Ascending aorta (tissue), 2 donors: ENCODE results near the gene HDAC11. TPM values are rescaled to one million over a fixed set of nuclear protein-coding genes. Genes with fewer than 3 reads are reported as not detected.

Experiments
- DNase-seq, 2 donors: peaks; one replicate each; pipeline ENCODE4 v3.0.0-alpha.2; 2019; ENCODE audit warnings: low spot score in 2 of 2
- H3K27ac ChIP-seq, 2 donors: fragments of 200-600 bp; sonication (generic); one replicate each; pipeline ENCODE4 v1.5.1; 2016 to 2017; ENCODE audit warnings: mild to moderate bottlenecking in 1 of 2
- H3K27me3 ChIP-seq: fragments of 200-600 bp; sonication (generic); one replicate; pipeline ENCODE4 v1.5.1; 2017
- H3K36me3 ChIP-seq, 2 donors: fragments of 200-600 bp; sonication (generic); one replicate each; pipeline ENCODE4 v1.5.1; 2016
- H3K4me1 ChIP-seq, 2 donors: fragments of 200-600 bp; sonication (generic); one replicate each; pipeline ENCODE4 v1.5.1; 2016 to 2017; ENCODE audit warnings: mild to moderate bottlenecking in 1 of 2
- H3K4me3 ChIP-seq, 2 donors: fragments of 200-600 bp; sonication (generic); one replicate each; pipeline ENCODE4 v1.5.1; 2016 to 2017; ENCODE audit warnings: mild to moderate bottlenecking in 1 of 2
- H3K9me3 ChIP-seq, 2 donors: fragments of 200-600 bp; sonication (generic); one replicate each; pipeline ENCODE4 v1.5.1; 2016
- CTCF ChIP-seq, 3 experiments: fragments of 200-600 bp in 2 of 3; fragments of 450-650 bp in 1 of 3; sonication (generic) in 2 of 3; IDR thresholded peaks; one replicate each; pipeline ENCODE4 v1.5.1; 2016 to 2019; ENCODE audit warnings: antibody characterized with exemption in 3 of 3, mild to moderate bottlenecking in 1 of 3, moderate library complexity in 1 of 3
- intact Hi-C: fragments of 100-400 bp; cut with DNase I; formaldehyde crosslinking; loops from one replicate; pipeline ENCODE4 v1.15.1; 2023
- total RNA-seq: library from RNA; depleted of rRNA; stranded (reverse); fragments of >200 nt; gene quantifications from one replicate; pipeline ENCODE4 v1.1.0, GENCODE V29; 2016

The HDAC11 gene
- total RNA-seq, 1 donor from 2014 or later = 15.8 TPM

DNA sequence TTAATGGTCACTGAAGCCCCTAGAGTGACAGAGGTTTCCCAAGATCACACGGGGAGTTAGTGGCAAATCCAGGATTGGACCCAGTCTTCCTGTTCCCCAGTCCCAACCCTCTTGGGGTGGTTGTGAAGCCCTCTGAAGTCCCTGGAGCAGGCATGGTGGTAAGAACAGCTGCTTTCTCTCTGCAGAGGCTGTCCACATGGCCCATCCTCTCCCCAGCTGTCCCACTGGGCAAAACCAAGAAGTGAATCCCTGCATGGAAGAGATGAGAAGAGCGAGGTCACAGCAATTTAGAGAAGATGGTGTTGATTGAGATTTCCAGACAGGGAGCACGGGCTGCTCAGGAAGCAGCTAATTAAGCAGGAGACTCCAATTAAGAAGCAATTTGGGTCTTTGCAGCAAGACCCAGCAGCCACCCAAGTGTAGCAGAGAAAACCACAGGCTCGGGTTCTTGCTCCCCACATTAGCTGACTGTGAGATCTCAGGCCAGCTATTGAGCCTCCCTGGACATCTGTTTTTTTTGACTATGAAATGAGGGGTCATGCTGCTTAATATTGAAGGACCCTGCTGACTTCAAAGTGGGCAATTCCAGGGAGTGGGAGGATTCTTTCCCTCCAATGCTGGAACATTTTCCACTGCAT lies 14.8 kb upstream of the HDAC11 start:
- DNase-seq = no peak
- no peak overlapping the region for H3K27ac ChIP-seq
- H3K27me3 ChIP-seq = no peaks in the 10 kb centered on the region
- H3K4me1 ChIP-seq = no peaks in the 10 kb centered on the region
- no peak for TF ChIP-seq CTCF (IDR thresholded peaks at IDR 0.05)
- no peaks in the 10 kb centered on the region for H3K9me3 ChIP-seq
- H3K36me3 ChIP-seq = no peaks in the 10 kb centered on the region
- intact Hi-C loops = no loop called here
- no peak overlapping the region for H3K4me3 ChIP-seq

DNA sequence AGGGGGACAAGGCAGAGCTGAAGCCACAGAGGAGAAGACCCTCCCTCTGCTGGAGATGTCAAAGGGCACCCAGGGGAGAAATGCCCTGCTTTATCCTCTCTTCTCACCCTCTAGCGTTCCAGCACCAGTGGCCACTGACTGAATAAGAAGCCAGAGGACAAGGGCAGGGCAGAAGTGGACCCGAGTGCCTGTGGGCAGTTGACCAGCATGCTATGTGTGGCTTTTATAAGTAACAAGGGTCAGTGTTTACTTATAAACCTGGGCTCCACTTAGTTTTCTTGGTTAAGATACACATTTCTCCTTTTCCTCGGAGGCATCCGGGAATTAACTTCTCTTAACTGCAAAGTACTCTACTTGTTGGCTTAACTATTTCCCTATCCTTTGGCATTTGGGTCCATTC lies 13.3 kb upstream of the HDAC11 start:
- no peaks in the 10 kb centered on the region for H3K36me3 ChIP-seq
- no peaks in the 10 kb centered on the region for H3K27me3 ChIP-seq
- no peaks in the 10 kb centered on the region for H3K4me1 ChIP-seq
- no peaks in the 10 kb centered on the region for H3K9me3 ChIP-seq
- no peak for DNase-seq
- H3K27ac ChIP-seq = no peak overlapping the region
- intact Hi-C loops = no loop called here
- no peak for TF ChIP-seq CTCF (IDR thresholded peaks at IDR 0.05)
- H3K4me3 ChIP-seq = no peak overlapping the region

DNA sequence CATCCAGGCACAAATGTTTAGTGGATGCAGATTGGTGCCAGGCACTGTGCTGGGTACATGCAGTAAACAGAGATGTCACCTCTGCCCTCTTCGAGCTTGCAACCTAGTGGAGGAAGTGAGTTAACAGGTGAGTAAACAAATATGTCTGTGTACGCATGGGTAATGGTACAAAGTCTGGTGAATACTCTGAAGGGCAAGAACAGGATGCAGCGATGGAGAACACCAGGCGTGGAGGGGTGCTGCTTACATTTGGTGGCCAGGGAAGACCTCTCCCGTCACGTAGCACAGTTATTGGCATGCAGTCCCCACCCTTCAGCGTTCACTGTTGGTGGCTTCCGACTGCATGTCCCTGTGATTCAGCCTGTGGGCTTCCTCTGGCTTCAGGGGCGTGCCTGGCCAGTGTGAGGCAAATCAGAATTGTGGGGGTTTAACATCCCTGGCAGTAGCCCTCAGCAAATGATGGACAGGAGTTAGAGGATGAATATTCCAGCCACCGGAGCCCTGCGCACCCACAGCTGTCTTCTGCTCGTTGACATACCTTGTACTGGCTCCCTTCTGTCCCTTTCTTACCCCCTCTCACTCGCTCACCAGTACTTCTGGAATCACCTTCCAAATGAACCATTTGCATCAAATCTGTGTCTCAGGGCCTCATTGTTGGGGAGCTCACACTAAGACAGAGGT lies 9.1 kb upstream of the HDAC11 start:
- intact Hi-C loops = no loop called here
- TF ChIP-seq CTCF (IDR thresholded peaks at IDR 0.05) = no peak

GRCh38 chr3:13472286-13472685 lies 7.8 kb upstream of the HDAC11 start:
- Histone ChIP-seq H3K36me3 (no peaks in the 10 kb centered on the region), H3K27me3 (no peaks in the 10 kb centered on the region), H3K9me3 (no peaks in the 10 kb centered on the region), H3K4me3 (no peak overlapping the region), H3K4me1 (no peaks in the 10 kb centered on the region), H3K27ac (no peak overlapping the region)
- DNase-seq = no peak
- TF ChIP-seq CTCF (IDR thresholded peaks at IDR 0.05) = no peak
- intact Hi-C loops = no loop called here

More for the DNA sequence above, 9.1 kb upstream of the HDAC11 start:
- Histone ChIP-seq H3K27ac (no peak overlapping the region), H3K9me3 (no peaks in the 10 kb centered on the region), H3K27me3 (no peaks in the 10 kb centered on the region), H3K4me3 (no peak overlapping the region), H3K4me1 (no peaks in the 10 kb centered on the region), H3K36me3 (no peaks in the 10 kb centered on the region)
- DNase-seq = no peak

GRCh38 chr3:13473020-13473419 lies 7.1 kb upstream of the HDAC11 start:
- Histone ChIP-seq H3K36me3 (no peaks in the 10 kb centered on the region), H3K27ac (no peak overlapping the region), H3K4me3 (no peak overlapping the region), H3K9me3 (no peaks in the 10 kb centered on the region), H3K27me3 (no peaks in the 10 kb centered on the region), H3K4me1 (no peaks in the 10 kb centered on the region)
- no peak for TF ChIP-seq CTCF (IDR thresholded peaks at IDR 0.05)
- intact Hi-C loops = no loop called here
- DNase-seq = no peak
